ENCODE results near the gene INCENP. TPM values are rescaled to one million over a fixed set of nuclear protein-coding genes. Genes with fewer than 3 reads are reported as not detected.

The INCENP gene
- polyA plus RNA-seq, 2 of the 4 experiments (the other 2 are of a cell fraction): 29.5 to 55.8 TPM

DNA sequence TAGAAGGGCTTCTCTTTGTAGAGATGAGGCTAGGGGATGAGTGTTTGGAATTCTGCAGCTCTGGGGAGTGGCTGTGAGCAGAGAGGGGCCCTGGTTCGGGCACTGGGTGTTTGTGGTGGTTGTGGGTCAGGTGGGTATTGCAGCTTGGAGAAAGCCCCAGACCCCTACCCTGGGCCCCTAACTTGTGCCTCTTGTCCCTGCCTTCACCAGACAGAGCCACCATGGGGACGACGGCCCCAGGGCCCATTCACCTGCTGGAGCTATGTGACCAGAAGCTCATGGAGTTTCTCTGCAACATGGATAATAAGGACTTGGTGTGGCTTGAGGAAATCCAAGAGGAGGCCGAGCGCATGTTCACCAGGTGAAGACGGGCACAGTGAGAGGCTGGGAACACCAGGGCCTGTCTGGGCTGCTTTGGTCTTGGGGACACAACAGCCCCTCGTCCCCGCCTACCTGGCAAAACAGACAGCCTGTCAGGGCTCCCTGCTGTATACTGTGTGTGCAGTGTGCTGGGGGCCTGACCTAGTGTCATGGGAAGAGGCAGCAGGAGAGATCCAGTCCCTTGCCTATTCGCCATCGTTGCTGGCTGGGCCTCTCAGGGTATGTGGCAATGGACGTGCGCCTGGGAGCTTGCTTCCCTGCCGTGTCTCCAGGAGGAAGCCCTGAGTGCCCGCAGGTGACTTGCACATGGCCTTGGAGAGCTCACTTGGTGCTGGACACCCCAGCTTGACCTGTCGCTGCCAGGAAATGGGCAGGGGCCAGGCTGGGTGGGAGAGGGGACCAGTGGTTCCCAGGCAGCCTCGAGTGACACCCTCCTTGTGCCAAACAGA lies 4.3 kb downstream of the INCENP start:
- POLR2A ChIA-PET: no interaction called here
- 92% methylated on average over 14 of the region's 16 CpGs for WGBS (ENCODE audit: missing lambda C conversion rate)
- H3K9me3 ChIP-seq: no peaks in the 10 kb centered on the region
- TF ChIP-seq EHF (CRISPR knock-in tag; IDR thresholded peaks at IDR 0.05): no peak
- peaks cover 18% of the 10 kb centered on the region for H3K4me1 ChIP-seq
- H3K27ac ChIP-seq: no peak overlapping the region
- no peak overlapping the region for H3K4me3 ChIP-seq
- ATAC-seq: no peak
- DNase-seq (ENCODE audit: low read depth in 1 of 2, low spot score in 1 of 2): no peak
- no peak overlapping the region for H3K4me2 ChIP-seq
- FAIRE-seq: no peak
- CTCF ChIA-PET: interaction anchor here (0.7 to 3.8 kb wide), 5 partner anchors 16 to 44 kb away, joined by 3 to 23 read pairs (median 6); no protein-coding TSS in a partner anchor

DNA sequence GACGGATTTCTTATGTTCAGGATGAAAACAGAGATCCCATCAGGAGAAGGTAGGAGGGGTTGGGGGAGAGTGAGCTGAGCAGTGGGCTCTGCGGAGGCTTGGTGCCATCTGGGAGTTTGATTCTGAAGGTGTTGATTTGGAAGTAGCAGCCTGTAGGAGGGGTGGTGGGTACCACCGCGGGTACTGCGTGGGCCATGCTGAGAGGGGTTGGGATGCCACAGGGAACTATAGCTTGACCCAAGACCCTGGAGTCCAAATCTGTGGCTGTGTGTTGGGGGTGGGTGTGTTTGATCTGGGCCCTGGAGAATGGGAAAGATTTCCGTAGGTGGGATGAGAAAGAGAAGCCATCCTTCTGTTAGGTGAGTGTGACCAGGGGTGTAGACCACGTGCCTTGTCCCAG lies 5.0 kb downstream of the INCENP start:
- Histone ChIP-seq H3K27ac (no peak overlapping the region), H3K4me2 (no peak overlapping the region), H3K4me3 (no peak overlapping the region), H3K4me1 (peaks cover 17% of the 10 kb centered on the region), H3K9me3 (no peaks in the 10 kb centered on the region)
- FAIRE-seq: no peak
- ChIA-PET POLR2A (no interaction called here), CTCF (interaction anchor here (0.7 to 3.8 kb wide), 6 partner anchors 9 to 43 kb away, joined by 3 to 23 read pairs (median 4); no protein-coding TSS in a partner anchor)
- TF ChIP-seq JUN (IDR thresholded peaks at IDR 0.05) (no peak), BCL3 (IDR thresholded peaks at IDR 0.05) (no peak), MAX (IDR thresholded peaks at IDR 0.05) (no peak), CBX8 (IDR thresholded peaks at IDR 0.05) (no peak)
- ATAC-seq: no peak
- 93% methylated on average over 7 of the region's 7 CpGs for WGBS (ENCODE audit: missing lambda C conversion rate)
- no peak for DNase-seq (ENCODE audit: low read depth in 1 of 2, low spot score in 1 of 2)

- ChIA-PET POLR2A (no interaction called here), CTCF (interaction anchor here (1.1 to 3.8 kb wide), 5 partner anchors 10 to 182 kb away, joined by 3 to 23 read pairs (median 4); no protein-coding TSS in a partner anchor)
- WGBS (ENCODE audit: missing lambda C conversion rate): 95% methylated on average over 14 of the region's 28 CpGs
- no peak overlapping the region for H3K4me2 ChIP-seq
- ATAC-seq (no peak), DNase-seq (ENCODE audit: low read depth in 1 of 2, low spot score in 1 of 2) (no peak), FAIRE-seq (no peak)
- TF ChIP-seq TP53 (CRISPR knock-in tag; IDR thresholded peaks at IDR 0.05) (no peak), KDM5A (IDR thresholded peaks at IDR 0.05) (no peak), E2F6 (IDR thresholded peaks at IDR 0.05; ENCODE audit: borderline replicate concordance, low read depth) (no peak), NFE2L2 (conservative IDR thresholded peaks at IDR 0.05; ENCODE audit: low read length) (no peak), EP300 (IDR thresholded peaks at IDR 0.05) (no peak), CEBPB (IDR thresholded peaks at IDR 0.05) (no peak), SMC3 (IDR thresholded peaks at IDR 0.05) (no peak), FOXS1 (CRISPR knock-in tag; IDR thresholded peaks at IDR 0.05) (no peak), USF2 (IDR thresholded peaks at IDR 0.05) (no peak), HOXB13 (CRISPR knock-in tag; IDR thresholded peaks at IDR 0.05; ENCODE audit: low read depth) (no peak)
- TF ChIP-seq, protein P1, sequence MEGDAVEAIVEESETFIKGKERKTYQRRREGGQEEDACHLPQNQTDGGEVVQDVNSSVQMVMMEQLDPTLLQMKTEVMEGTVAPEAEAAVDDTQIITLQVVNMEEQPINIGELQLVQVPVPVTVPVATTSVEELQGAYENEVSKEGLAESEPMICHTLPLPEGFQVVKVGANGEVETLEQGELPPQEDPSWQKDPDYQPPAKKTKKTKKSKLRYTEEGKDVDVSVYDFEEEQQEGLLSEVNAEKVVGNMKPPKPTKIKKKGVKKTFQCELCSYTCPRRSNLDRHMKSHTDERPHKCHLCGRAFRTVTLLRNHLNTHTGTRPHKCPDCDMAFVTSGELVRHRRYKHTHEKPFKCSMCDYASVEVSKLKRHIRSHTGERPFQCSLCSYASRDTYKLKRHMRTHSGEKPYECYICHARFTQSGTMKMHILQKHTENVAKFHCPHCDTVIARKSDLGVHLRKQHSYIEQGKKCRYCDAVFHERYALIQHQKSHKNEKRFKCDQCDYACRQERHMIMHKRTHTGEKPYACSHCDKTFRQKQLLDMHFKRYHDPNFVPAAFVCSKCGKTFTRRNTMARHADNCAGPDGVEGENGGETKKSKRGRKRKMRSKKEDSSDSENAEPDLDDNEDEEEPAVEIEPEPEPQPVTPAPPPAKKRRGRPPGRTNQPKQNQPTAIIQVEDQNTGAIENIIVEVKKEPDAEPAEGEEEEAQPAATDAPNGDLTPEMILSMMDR (IDR thresholded peaks at IDR 0.05): no peak
- TF ChIP-seq, protein P2, sequence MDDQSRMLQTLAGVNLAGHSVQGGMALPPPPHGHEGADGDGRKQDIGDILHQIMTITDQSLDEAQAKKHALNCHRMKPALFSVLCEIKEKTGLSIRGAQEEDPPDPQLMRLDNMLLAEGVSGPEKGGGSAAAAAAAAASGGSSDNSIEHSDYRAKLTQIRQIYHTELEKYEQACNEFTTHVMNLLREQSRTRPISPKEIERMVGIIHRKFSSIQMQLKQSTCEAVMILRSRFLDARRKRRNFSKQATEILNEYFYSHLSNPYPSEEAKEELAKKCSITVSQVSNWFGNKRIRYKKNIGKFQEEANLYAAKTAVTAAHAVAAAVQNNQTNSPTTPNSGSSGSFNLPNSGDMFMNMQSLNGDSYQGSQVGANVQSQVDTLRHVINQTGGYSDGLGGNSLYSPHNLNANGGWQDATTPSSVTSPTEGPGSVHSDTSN (IDR thresholded peaks at IDR 0.05): no peak
- peaks cover 17% of the 10 kb centered on the region for H3K4me1 ChIP-seq
- H3K27ac ChIP-seq: no peak overlapping the region
- no peaks in the 10 kb centered on the region for H3K9me3 ChIP-seq
- no peak overlapping the region for H3K4me3 ChIP-seq
Measured at GRCh38 chr11:62129590-62130282, 5.9 kb downstream of the INCENP start.
